ENCODE data around the gene FSTL5. TPM values are rescaled to one million over a fixed set of nuclear protein-coding genes. Genes with fewer than 3 reads are reported as not detected.

FSTL5 gene
- total RNA-seq, 2 donors from 2014 or later: 0.24 to 1.1 TPM

- H3K27me3 ChIP-seq (ENCODE audit: control insufficient read depth, insufficient read depth, low read length, poor library complexity, severe bottlenecking): no peaks in the 10 kb centered on the region
- H3K9ac ChIP-seq (ENCODE audit: extremely low read depth, low read length, poor library complexity, severe bottlenecking): no peak overlapping the region
- no peaks in the 10 kb centered on the region for H3K27me3 Mint-ChIP-seq (ENCODE audit: insufficient read depth)
Measured at GRCh38 chr4:161595230-161595771, 568.5 kb downstream of the FSTL5 start.

GRCh38 chr4:161585011-161585410 is 578.8 kb downstream of the FSTL5 start:
- peak; percentile 46 for DNase-seq
- no peaks in the 10 kb centered on the region for H3K27me3 Mint-ChIP-seq (ENCODE audit: insufficient read depth)
- no peak overlapping the region for H3K27ac Mint-ChIP-seq
- H3K27me3 ChIP-seq (ENCODE audit: control insufficient read depth, insufficient read depth, low read length, poor library complexity, severe bottlenecking): no peaks in the 10 kb centered on the region
- no peaks in the 10 kb centered on the region for H3K9me3 ChIP-seq (ENCODE audit: control insufficient read depth, low read length)
- no peak overlapping the region for H3K4me3 Mint-ChIP-seq
- no peak overlapping the region for H3K9ac ChIP-seq (ENCODE audit: extremely low read depth, low read length, poor library complexity, severe bottlenecking)
- H3K4me3 ChIP-seq (ENCODE audit: low read length): no peak overlapping the region
- H3K36me3 ChIP-seq (ENCODE audit: control insufficient read depth, insufficient read depth, low read length): no peaks in the 10 kb centered on the region
- H3K9me3 Mint-ChIP-seq: peaks cover 2% of the 10 kb centered on the region
- 73 to 76% methylated on average over 4 to 6 of the region's 6 CpGs for WGBS, 2 experiments (ENCODE audit: insufficient coverage in 1 of 2, insufficient read length in 1 of 2)
- no peak for TF ChIP-seq CTCF (conservative IDR thresholded peaks at IDR 0.05)
- no peaks in the 10 kb centered on the region for H3K4me1 ChIP-seq (ENCODE audit: control insufficient read depth, insufficient read depth, low read length)
- H3K27ac ChIP-seq (ENCODE audit: low read depth, low read length): no peak overlapping the region
- no peaks in the 10 kb centered on the region for H3K36me3 Mint-ChIP-seq (ENCODE audit: low read depth)
- H3K4me1 Mint-ChIP-seq: peaks cover 3% of the 10 kb centered on the region

More at GRCh38 chr4:161595230-161595771, 568.5 kb downstream of the FSTL5 start:
- Mint-ChIP-seq H3K27ac (no peak overlapping the region), H3K9me3 (peaks cover 2% of the 10 kb centered on the region), H3K4me3 (no peak overlapping the region), H3K4me1 (no peaks in the 10 kb centered on the region), H3K36me3 (ENCODE audit: low read depth) (no peaks in the 10 kb centered on the region)
- no peak for DNase-seq
- no peak overlapping the region for H3K4me3 ChIP-seq (ENCODE audit: low read length)
- no peaks in the 10 kb centered on the region for H3K36me3 ChIP-seq (ENCODE audit: control insufficient read depth, insufficient read depth, low read length)
- 80 to 100% methylated on average over 1 of the region's 2 CpGs for WGBS, 2 experiments (ENCODE audit: insufficient coverage in 1 of 2, insufficient read length in 1 of 2)
- no peak for TF ChIP-seq CTCF (conservative IDR thresholded peaks at IDR 0.05)
- no peak overlapping the region for H3K27ac ChIP-seq (ENCODE audit: low read depth, low read length)
- H3K4me1 ChIP-seq (ENCODE audit: control insufficient read depth, insufficient read depth, low read length): no peaks in the 10 kb centered on the region
- no peaks in the 10 kb centered on the region for H3K9me3 ChIP-seq (ENCODE audit: control insufficient read depth, low read length)

- no peak for TF ChIP-seq CTCF (conservative IDR thresholded peaks at IDR 0.05)
- H3K4me1 Mint-ChIP-seq: peaks cover 3% of the 10 kb centered on the region
- Histone ChIP-seq H3K9ac (ENCODE audit: extremely low read depth, low read length, poor library complexity, severe bottlenecking) (no peak overlapping the region), H3K4me3 (ENCODE audit: low read length) (no peak overlapping the region), H3K36me3 (ENCODE audit: control insufficient read depth, insufficient read depth, low read length) (no peaks in the 10 kb centered on the region), H3K27ac (ENCODE audit: low read depth, low read length) (no peak overlapping the region), H3K27me3 (ENCODE audit: control insufficient read depth, insufficient read depth, low read length, poor library complexity, severe bottlenecking) (no peaks in the 10 kb centered on the region), H3K9me3 (ENCODE audit: control insufficient read depth, low read length) (no peaks in the 10 kb centered on the region), H3K4me1 (ENCODE audit: control insufficient read depth, insufficient read depth, low read length) (no peaks in the 10 kb centered on the region)
- H3K9me3 Mint-ChIP-seq: no peaks in the 10 kb centered on the region
- no peak overlapping the region for H3K4me3 Mint-ChIP-seq
- H3K27ac Mint-ChIP-seq: no peak overlapping the region
- DNase-seq: no peak
- H3K36me3 Mint-ChIP-seq (ENCODE audit: low read depth): no peaks in the 10 kb centered on the region
- no peaks in the 10 kb centered on the region for H3K27me3 Mint-ChIP-seq (ENCODE audit: insufficient read depth)
Measured at GRCh38 chr4:161583549-161583948, 580.3 kb downstream of the FSTL5 start.

Measured in endodermal cell (in vitro differentiated cells).